H1 (cell line): Measurements from ENCODE around the gene PRKN. TPM values are rescaled to one million over a fixed set of nuclear protein-coding genes. Genes with fewer than 3 reads are reported as not detected.

Source experiments
- CTCF ChIA-PET: fragments of 300-600 bp; sonication (Branson Sonifier 250); formaldehyde crosslinking; loops from one replicate; lab custom pipeline; 2021; ENCODE audit not compliant: partially characterized antibody; lab: Charles Lee
- POLR2A ChIA-PET: fragments of 300-600 bp; sonication (Branson Sonifier 250); formaldehyde crosslinking; loops from one replicate; lab custom pipeline; 2021; ENCODE audit warnings: inconsistent platforms; ENCODE audit not compliant: partially characterized antibody; lab: Charles Lee
- DNase-seq, 2 experiments: peaks; one replicate each; pipeline versions ENCODE4 v3.0.0 to v3.0.0-alpha.2; 2010 to 2022; ENCODE audit warnings: low spot score in 2 of 2, low read depth in 1 of 2, mixed read lengths in 1 of 2
- FAIRE-seq: peaks from 2 replicates; lab custom pipeline; 2011; peaks lifted over from hg19 to GRCh38; lab: Jason Lieb, UNC
- H2AFZ ChIP-seq: 2 replicates; pipeline ENCODE4 v1.8.1; 2012; ENCODE audit warnings: low read length, inconsistent platforms
- H2AK5ac ChIP-seq: 2 replicates; pipeline ENCODE4 v1.6.1; 2013; ENCODE audit warnings: low read depth, low read length
- H2BK120ac ChIP-seq: replicated peaks from 2 replicates; pipeline ENCODE3; 2013; ENCODE audit warnings: low read depth, low read length, inconsistent platforms
- H2BK12ac ChIP-seq: 2 replicates; pipeline ENCODE4 v1.6.1; 2013; ENCODE audit warnings: low read depth, low read length
- H2BK15ac ChIP-seq: 2 replicates; pipeline ENCODE4 v1.6.1; 2013; ENCODE audit warnings: low read length
- H2BK20ac ChIP-seq: 2 replicates; pipeline ENCODE4 v1.6.1; 2013; ENCODE audit warnings: low read length
- H2BK5ac ChIP-seq: 2 replicates; pipeline ENCODE4 v1.6.1; 2013; ENCODE audit warnings: low read depth, low read length
- H3K14ac ChIP-seq: 2 replicates; pipeline ENCODE4 v1.6.1; 2013; ENCODE audit warnings: inconsistent platforms; ENCODE audit not compliant: insufficient read length
- H3K18ac ChIP-seq: 2 replicates; pipeline ENCODE4 v1.6.1; 2013; ENCODE audit warnings: low read length; ENCODE audit errors: extremely low read depth
- H3K23ac ChIP-seq: 2 replicates; pipeline ENCODE4 v1.6.1; 2013; ENCODE audit warnings: inconsistent platforms; ENCODE audit not compliant: insufficient read length
- H3K23me2 ChIP-seq: 2 replicates; pipeline ENCODE4 v1.6.1; 2013; ENCODE audit warnings: low read depth, low read length
- H3K27ac ChIP-seq: 2 replicates; pipeline ENCODE4 v1.6.1; 2011; ENCODE audit warnings: low read depth, low read length, inconsistent platforms
- H3K27me3 ChIP-seq, 4 experiments: replicated peaks in 1 of 4; 1 replicate in 1 of 4; 2 replicates in 3 of 4; pipeline versions ENCODE4 v1.6.1 to v1.8.1; 2011 to 2013; ENCODE audit warnings: low read length in 3 of 4, mild to moderate bottlenecking in 3 of 4, inconsistent platforms in 2 of 4, mixed read lengths in 2 of 4, moderate library complexity in 1 of 4; ENCODE audit not compliant: control insufficient read depth in 3 of 4, insufficient read depth in 3 of 4; ENCODE audit errors: extremely low read depth in 1 of 4
- H3K36me3 ChIP-seq, 4 experiments: 2 replicates each; pipeline versions ENCODE4 v1.6.1 to v1.8.1; 2011 to 2013; ENCODE audit warnings: mild to moderate bottlenecking in 4 of 4, low read length in 3 of 4, moderate library complexity in 2 of 4, control low read depth in 1 of 4, inconsistent platforms in 1 of 4; ENCODE audit not compliant: insufficient read depth in 4 of 4, control insufficient read depth in 2 of 4
- H3K4ac ChIP-seq: replicated peaks from 2 replicates; pipeline ENCODE3; 2013; ENCODE audit warnings: low read length, low read depth, mixed read lengths, inconsistent platforms; ENCODE audit not compliant: insufficient read length
- H3K4me1 ChIP-seq, 4 experiments: replicated peaks in 1 of 4; 1 replicate in 1 of 4; 2 replicates in 3 of 4; pipeline versions ENCODE4 v1.6.1 to v1.8.1; 2011 to 2013; ENCODE audit warnings: low read length in 3 of 4, inconsistent platforms in 2 of 4, mixed read lengths in 1 of 4; ENCODE audit not compliant: insufficient read depth in 4 of 4, control insufficient read depth in 3 of 4
- H3K4me2 ChIP-seq, 2 experiments: 2 replicates each; pipeline versions ENCODE4 v1.6.1 to v1.8.1; 2011 to 2013; ENCODE audit warnings: low read depth in 2 of 2, low read length in 2 of 2, control low read depth in 1 of 2, inconsistent platforms in 1 of 2, mild to moderate bottlenecking in 1 of 2; ENCODE audit not compliant: insufficient read depth in 1 of 2
- H3K4me3 ChIP-seq, 4 experiments: fragments of 200-600, 300-600 bp in 1 of 4; sonication (generic), shearing (Covaris generic), sonication (Bioruptor Twin) in 1 of 4; 2 replicates each; pipeline versions ENCODE4 v1.5.1 to v1.8.1; 2011 to 2016; ENCODE audit warnings: low read length in 4 of 4, low read depth in 3 of 4, control low read depth in 2 of 4, inconsistent platforms in 2 of 4, mild to moderate bottlenecking in 2 of 4, mixed read lengths in 1 of 4, moderate library complexity in 1 of 4; ENCODE audit not compliant: insufficient read depth in 2 of 4; ENCODE audit errors: extremely low read depth in 1 of 4
- H3K56ac ChIP-seq: replicated peaks from 2 replicates; pipeline ENCODE3; 2013; ENCODE audit warnings: low read depth, mild to moderate bottlenecking, mixed read lengths, low read length, inconsistent platforms; ENCODE audit not compliant: insufficient read length
- H3K79me1 ChIP-seq: 2 replicates; pipeline ENCODE4 v1.6.1; 2013; ENCODE audit warnings: low read depth, low read length, control low read depth
- H3K79me2 ChIP-seq, 2 experiments: 2 replicates each; pipeline versions ENCODE4 v1.6.1 to v1.8.1; 2012 to 2013; ENCODE audit warnings: low read length in 2 of 2, mild to moderate bottlenecking in 2 of 2, inconsistent platforms in 1 of 2; ENCODE audit not compliant: insufficient read depth in 2 of 2, control insufficient read depth in 1 of 2
- H3K9ac ChIP-seq, 4 experiments: replicated peaks in 1 of 4; 1 replicate in 1 of 4; 2 replicates in 3 of 4; pipeline versions ENCODE4 v1.6.1 to v1.8.1; 2011 to 2013; ENCODE audit warnings: low read depth in 3 of 4, low read length in 3 of 4, control low read depth in 2 of 4, mild to moderate bottlenecking in 2 of 4, moderate library complexity in 2 of 4, inconsistent platforms in 1 of 4; ENCODE audit errors: extremely low read depth in 1 of 4
- H3K9me3 ChIP-seq, 2 experiments: 2 replicates each; pipeline versions ENCODE4 v1.6.1 to v1.8.1; 2012 to 2013; ENCODE audit warnings: mild to moderate bottlenecking in 2 of 2, moderate library complexity in 2 of 2, control low read depth in 1 of 2, inconsistent platforms in 1 of 2, low read depth in 1 of 2, low read length in 1 of 2, mixed read lengths in 1 of 2; ENCODE audit not compliant: insufficient read depth in 2 of 2
- H4K20me1 ChIP-seq, 2 experiments: replicated peaks in 1 of 2; 2 replicates each; pipeline versions ENCODE3 to v1.8.1; 2011 to 2013; ENCODE audit warnings: inconsistent platforms in 2 of 2, low read length in 2 of 2, mild to moderate bottlenecking in 1 of 2; ENCODE audit not compliant: insufficient read depth in 2 of 2, control insufficient read depth in 1 of 2
- H4K5ac ChIP-seq: 2 replicates; pipeline ENCODE4 v1.6.1; 2013; ENCODE audit warnings: low read length, low read depth, mixed read lengths, inconsistent platforms; ENCODE audit not compliant: insufficient read length
- H4K8ac ChIP-seq: 2 replicates; pipeline ENCODE4 v1.8.0; 2013; ENCODE audit warnings: mild to moderate bottlenecking, moderate library complexity, low read length, inconsistent platforms; ENCODE audit not compliant: insufficient read depth; ENCODE audit errors: extremely low read depth
- H4K91ac ChIP-seq: replicated peaks from 2 replicates; pipeline ENCODE3; 2013; ENCODE audit warnings: low read length, mixed read lengths, inconsistent platforms; ENCODE audit not compliant: insufficient read length
- KDM4A ChIP-seq: IDR thresholded peaks from one replicate; pipeline ENCODE4 v1.7.1; 2012; ENCODE audit warnings: low read depth, mild to moderate bottlenecking, moderate library complexity, low read length, inconsistent platforms; ENCODE audit not compliant: severe bottlenecking
- TEAD4 ChIP-seq: IDR thresholded peaks from 2 replicates; pipeline ENCODE4 v1.6.1; 2012; ENCODE audit warnings: low read depth, low read length, inconsistent platforms, mixed read lengths
- WGBS, 2 experiments: shearing (Covaris generic) in 1 of 2; methylation state at CpG; one replicate each; pipeline versions ENCODE4 v1.1.6 to v1.1.7; 2013 to 2015; ENCODE audit warnings: low lambda C conversion rate in 2 of 2, mixed read lengths in 2 of 2, inconsistent platforms in 1 of 2, low coverage in 1 of 2, missing lambda C conversion rate in 1 of 2; ENCODE audit not compliant: insufficient replicate concordance in 2 of 2, insufficient coverage in 1 of 2, insufficient read length in 1 of 2; ENCODE audit errors: extremely low coverage in 1 of 2, missing lambda C conversion rate in 1 of 2; 5-methylcytosine and 5-hydroxymethylcytosine counted together
- polyA plus RNA-seq, 7 experiments: library from polyadenylated mRNA; depleted of rRNA in 3 of 7; stranded (reverse) in 5 of 7; unstranded in 2 of 7; fragments of >200 nt in 5 of 7; fragments of 200-250 nt in 2 of 7; gene quantifications; 1 replicate in 5 of 7; 2 replicates in 1 of 7; 4 replicates in 1 of 7; pipeline versions ENCODE4 v1.2.1 to v1.2.3, GENCODE V29; 2011 to 2013; ENCODE audit warnings: missing spikeins in 2 of 7, mixed read lengths in 2 of 7
- total RNA-seq: library from RNA; stranded (reverse); fragmentation: NEBNext Ultra II Directional; extraction: Animal tissue kit (Norgen Biotek cat#: 25700); gene quantifications from 2 replicates; pipeline ENCODE4 v1.2.1, GENCODE V29; 2021

The PRKN gene
- total and polyA plus RNA-seq, 2 of the 8 experiments (the other 6 are each of a cell fraction or from before 2014, with no cell fraction given), result 0.13 to 0.29 TPM

DNA sequence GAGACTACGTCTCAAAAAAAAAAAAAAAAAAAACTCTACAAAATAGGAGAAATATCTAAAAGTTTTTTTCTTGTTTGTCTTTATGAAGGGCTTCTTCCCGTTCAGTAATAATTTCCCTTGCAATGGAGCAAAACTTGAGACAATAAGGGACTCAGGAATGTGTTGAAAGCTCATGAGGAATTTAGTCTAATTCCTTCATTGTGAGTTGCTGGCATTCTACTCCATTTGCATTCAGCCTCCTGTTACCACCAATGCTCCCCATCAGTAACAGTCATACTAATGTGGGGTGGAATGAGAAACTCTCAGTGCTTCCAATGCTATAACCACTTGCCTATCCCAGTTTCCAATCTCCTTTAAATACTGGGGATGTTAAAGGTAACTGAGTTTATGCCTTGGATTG lies 877.0 kb downstream of the PRKN start:
- FAIRE-seq, result no peak
- Histone ChIP-seq H3K9ac (no peak overlapping the region), H3K14ac (no peak overlapping the region), H4K91ac (no peak overlapping the region), H3K4ac (no peak overlapping the region), H3K18ac (no peak overlapping the region; the same call in 1 of the 2 replicates), H3K23me2 (no peaks in the 10 kb centered on the region), H3K4me2 (no peak overlapping the region), H2BK15ac (no peak overlapping the region), H3K79me2 (no peaks in the 10 kb centered on the region), H4K20me1 (no peaks in the 10 kb centered on the region), H3K4me1 (peaks cover 0 to 3% (median 0%) of the 10 kb centered on the region in 4 experiments; a peak in 1 of 7 replicates), H2BK5ac (no peak overlapping the region), H3K36me3 (no peaks in the 10 kb centered on the region), H3K9me3 (no peaks in the 10 kb centered on the region), H3K23ac (no peak overlapping the region), H3K27ac (no peak overlapping the region), H4K8ac (no peak overlapping the region), H3K79me1 (no peaks in the 10 kb centered on the region), H2BK20ac (no peak overlapping the region), H3K56ac (no peak overlapping the region), H2BK120ac (no peak overlapping the region), H4K5ac (no peak overlapping the region), H3K4me3 (no peak overlapping the region; a peak in 1 of 8 replicates), H2AK5ac (no peak overlapping the region), H2BK12ac (no peak overlapping the region), H2AFZ (0 out of 2 replicates have a peak overlapping the region, but pooled peaks have one; percentile 27), H3K27me3 (no peaks in the 10 kb centered on the region)
- TF ChIP-seq KDM4A (no peak), TEAD4 (peak; percentile 88)
- CTCF ChIA-PET, result no interaction called here
- DNase-seq, result no peak
- 67% methylated on average over 1 of the region's 2 CpGs; no CpG with 5 or more reads in 1 of the 2 experiments for WGBS, 2 experiments
- POLR2A ChIA-PET, result no interaction called here
